Measurements from ENCODE around the gene GRID2.

GRCh38 chr4:92455951-92456350, 152.2 kb downstream of the GRID2 start:
- no peak for TF ChIP-seq CTCF (IDR thresholded peaks at IDR 0.05)
- no peak for TF ChIP-seq POLR2A (IDR thresholded peaks at IDR 0.05)
